ENCODE results near the gene CBFA2T2.
"Not testable (repeated sequence)": the region's sequence is repeated elsewhere in the genome, so short reads cannot be mapped to it uniquely, and the experiment has no call there.

Gene CBFA2T2

GRCh38 chr20:33472868-33473435, 16.9 kb upstream of the CBFA2T2 start:
- Histone ChIP-seq H3K27me3 (ENCODE audit: control insufficient read depth in 2 of 2, insufficient read depth in 2 of 2, low read length in 2 of 2) (no peaks in the 10 kb centered on the region), H3K9ac (ENCODE audit: low read depth in 1 of 2, low read length in 2 of 2) (no peak overlapping the region), H3K4me3 (ENCODE audit: low read length in 2 of 2) (no peak overlapping the region), H3K9me3 (ENCODE audit: control insufficient read depth in 2 of 2, low read length in 2 of 2) (no peaks in the 10 kb centered on the region), H3K4me1 (ENCODE audit: control insufficient read depth in 2 of 2, insufficient read depth in 2 of 2, low read length in 2 of 2) (peaks cover 9 to 27% of the 10 kb centered on the region in 2 donors), H3K27ac (ENCODE audit: low read depth in 2 of 2, low read length in 2 of 2) (no peak overlapping the region), H3K36me3 (ENCODE audit: control insufficient read depth in 2 of 2, insufficient read depth in 2 of 2, low read length in 2 of 2) (no peaks in the 10 kb centered on the region)

DNA sequence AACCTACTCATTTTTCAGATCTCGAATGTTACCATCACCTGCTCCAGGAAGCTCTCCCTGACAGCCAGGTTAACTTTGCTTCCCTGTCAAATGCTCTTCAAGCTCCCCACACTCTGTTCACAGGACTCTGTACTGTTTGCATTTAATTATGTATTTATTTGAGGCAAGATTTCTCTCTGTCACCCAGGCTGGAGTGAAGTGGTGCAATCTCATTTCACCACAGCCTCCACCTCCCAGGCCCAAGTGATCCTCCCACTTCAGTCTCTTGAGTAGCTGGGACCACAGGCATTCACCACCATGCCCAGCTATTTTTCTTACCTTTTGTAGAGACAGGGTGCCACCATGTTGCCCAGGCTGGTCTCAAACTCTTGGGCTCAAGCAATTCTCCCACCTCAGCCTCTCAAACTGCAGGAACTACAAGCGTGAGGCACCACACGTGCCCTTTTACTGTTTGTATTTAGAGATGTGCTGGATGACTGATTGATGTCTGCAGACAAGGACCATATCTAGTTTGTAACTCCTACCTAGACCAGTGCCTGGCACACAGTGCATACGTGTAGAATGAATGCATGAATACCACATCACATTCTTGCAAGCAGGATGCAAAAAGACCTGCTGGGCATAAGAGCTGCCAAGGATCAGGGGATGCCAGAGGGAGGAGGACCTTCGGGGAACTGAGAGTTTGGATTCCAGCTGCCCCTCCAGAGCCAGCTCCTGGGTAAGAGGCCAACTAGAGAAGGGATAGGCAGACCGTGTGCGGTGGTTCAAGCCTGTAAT, 15.6 kb upstream of the CBFA2T2 start:
- H3K27ac ChIP-seq (ENCODE audit: low read depth in 2 of 2, low read length in 2 of 2): peak overlapping the region; percentile 23 to 46
- peaks cover 9 to 30% of the 10 kb centered on the region in 2 donors for H3K4me1 ChIP-seq (ENCODE audit: control insufficient read depth in 2 of 2, insufficient read depth in 2 of 2, low read length in 2 of 2)
- no peaks in the 10 kb centered on the region for H3K36me3 ChIP-seq (ENCODE audit: control insufficient read depth in 2 of 2, insufficient read depth in 2 of 2, low read length in 2 of 2)
- H3K27me3 ChIP-seq (ENCODE audit: control insufficient read depth in 2 of 2, insufficient read depth in 2 of 2, low read length in 2 of 2): no peaks in the 10 kb centered on the region
- no peaks in the 10 kb centered on the region for H3K9me3 ChIP-seq (ENCODE audit: control insufficient read depth in 2 of 2, low read length in 2 of 2)
- no peak overlapping the region for H3K4me3 ChIP-seq (ENCODE audit: low read length in 2 of 2)
- H3K9ac ChIP-seq (ENCODE audit: low read depth in 1 of 2, low read length in 2 of 2): no peak overlapping the region

DNA sequence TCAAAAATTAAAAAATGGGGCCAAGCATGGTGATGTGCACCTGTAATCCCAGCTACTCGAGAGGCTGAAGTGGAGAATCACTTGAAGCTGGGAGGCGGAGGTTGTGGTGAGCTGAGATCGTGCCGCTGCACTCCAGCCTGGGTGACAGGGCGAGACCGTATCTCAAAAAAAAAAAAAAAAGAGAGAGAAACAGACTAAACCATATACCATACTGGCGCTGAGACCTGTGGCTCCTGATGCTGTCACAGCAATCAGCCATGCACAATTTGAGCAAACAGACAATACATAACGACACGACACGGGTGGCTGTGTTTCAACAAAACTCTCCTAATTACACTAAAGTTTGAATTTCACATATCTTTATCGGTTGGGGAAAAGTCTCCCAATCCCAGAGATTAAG, 14.9 kb upstream of the CBFA2T2 start:
- Histone ChIP-seq H3K4me1 (ENCODE audit: control insufficient read depth in 2 of 2, insufficient read depth in 2 of 2, low read length in 2 of 2) (peaks cover 10 to 30% of the 10 kb centered on the region in 2 donors), H3K9me3 (ENCODE audit: control insufficient read depth in 2 of 2, low read length in 2 of 2) (no peaks in the 10 kb centered on the region), H3K9ac (ENCODE audit: low read depth in 1 of 2, low read length in 2 of 2) (no peak overlapping the region), H3K4me3 (ENCODE audit: low read length in 2 of 2) (no peak overlapping the region), H3K36me3 (ENCODE audit: control insufficient read depth in 2 of 2, insufficient read depth in 2 of 2, low read length in 2 of 2) (no peaks in the 10 kb centered on the region), H3K27ac (ENCODE audit: low read depth in 2 of 2, low read length in 2 of 2) (no peak overlapping the region), H3K27me3 (ENCODE audit: control insufficient read depth in 2 of 2, insufficient read depth in 2 of 2, low read length in 2 of 2) (no peaks in the 10 kb centered on the region)

DNA sequence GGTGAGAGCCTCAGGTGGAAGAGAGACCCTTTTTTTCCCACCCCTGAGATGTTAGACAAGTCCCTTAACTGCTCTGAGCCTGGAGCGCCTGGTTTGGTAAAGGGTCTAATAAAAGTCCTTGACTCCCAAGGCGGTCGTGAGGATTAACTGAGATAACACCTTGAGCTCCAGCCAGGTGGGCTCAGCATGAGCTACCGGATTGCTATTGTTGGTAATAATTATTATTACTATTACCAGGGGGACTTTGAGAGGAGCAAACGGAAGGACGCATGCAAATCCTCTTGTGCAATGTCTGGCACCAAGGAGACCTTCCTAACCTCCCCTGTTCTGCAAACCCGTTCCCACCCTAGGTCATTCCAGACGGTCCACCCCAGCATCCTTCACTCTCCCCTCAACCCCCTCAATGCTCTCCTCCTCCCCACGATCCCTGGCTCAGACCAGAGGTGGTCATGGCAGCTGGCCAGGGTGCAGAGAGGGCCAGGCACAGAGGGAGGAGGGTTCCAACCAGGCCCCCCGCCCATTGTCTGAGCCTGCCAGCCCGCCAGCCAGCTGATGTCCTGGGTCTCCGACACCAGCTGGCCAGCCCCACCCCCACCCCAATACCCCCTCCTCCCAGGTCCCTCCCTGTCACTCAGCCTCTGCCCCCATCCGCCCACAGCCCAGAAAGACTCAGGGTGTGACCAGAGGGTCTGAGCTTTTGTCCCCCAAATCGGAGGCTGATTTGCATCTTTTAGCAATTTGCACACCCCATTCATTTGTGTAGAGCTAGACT, 14.3 kb upstream of the CBFA2T2 start:
- Histone ChIP-seq H3K4me1 (ENCODE audit: control insufficient read depth in 2 of 2, insufficient read depth in 2 of 2, low read length in 2 of 2) (peaks cover 11 to 30% of the 10 kb centered on the region in 2 donors), H3K27ac (ENCODE audit: low read depth in 2 of 2, low read length in 2 of 2) (no peak overlapping the region), H3K27me3 (ENCODE audit: control insufficient read depth in 2 of 2, insufficient read depth in 2 of 2, low read length in 2 of 2) (no peaks in the 10 kb centered on the region), H3K9me3 (ENCODE audit: control insufficient read depth in 2 of 2, low read length in 2 of 2) (no peaks in the 10 kb centered on the region), H3K4me3 (ENCODE audit: low read length in 2 of 2) (no peak overlapping the region), H3K36me3 (ENCODE audit: control insufficient read depth in 2 of 2, insufficient read depth in 2 of 2, low read length in 2 of 2) (no peaks in the 10 kb centered on the region), H3K9ac (ENCODE audit: low read depth in 1 of 2, low read length in 2 of 2) (no peak overlapping the region)

DNA sequence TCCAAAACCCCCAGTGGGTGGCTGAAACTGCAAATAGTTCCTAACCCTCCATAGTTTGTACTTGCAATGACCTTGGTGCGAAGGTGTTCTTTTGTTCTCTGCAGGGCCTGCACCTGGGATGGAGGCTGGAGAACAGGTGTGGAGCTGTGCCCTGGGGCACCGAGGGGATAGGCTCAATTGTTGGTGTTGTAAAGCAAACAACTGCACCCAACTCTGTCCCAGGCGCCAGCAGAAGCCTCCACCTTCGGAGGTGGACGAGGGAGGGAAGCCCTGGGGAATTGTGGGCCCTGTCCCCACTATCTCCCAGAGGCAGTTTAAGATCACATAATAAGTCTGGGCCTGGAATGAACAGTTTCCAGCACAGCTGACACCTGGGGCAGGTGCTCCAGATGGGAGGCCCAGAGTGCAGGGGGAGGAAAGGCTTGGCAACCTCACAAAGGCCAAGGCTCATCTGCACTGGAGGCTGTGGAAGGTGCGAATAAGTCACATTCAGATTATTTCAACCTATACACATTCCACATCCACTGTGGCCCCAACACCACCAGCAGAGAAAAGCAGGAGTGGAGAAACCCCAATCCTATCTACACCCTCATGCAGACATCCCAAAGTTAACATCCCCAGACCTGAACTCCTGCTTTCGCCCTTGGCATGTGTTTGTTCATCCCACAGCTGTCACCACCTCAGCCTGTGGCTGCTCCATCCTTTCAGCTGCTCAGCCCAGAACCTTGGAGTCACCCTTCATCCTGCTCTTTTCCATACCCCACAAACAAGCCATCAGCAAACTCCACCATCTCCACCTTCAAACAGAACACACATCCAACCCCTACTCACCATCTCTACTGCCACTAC, 12.3 kb upstream of the CBFA2T2 start:
- Histone ChIP-seq H3K9ac (ENCODE audit: low read depth in 1 of 2, low read length in 2 of 2) (peak overlapping the region in 1 of 2 donors; percentile 47), H3K36me3 (ENCODE audit: control insufficient read depth in 2 of 2, insufficient read depth in 2 of 2, low read length in 2 of 2) (no peaks in the 10 kb centered on the region), H3K27ac (ENCODE audit: low read depth in 2 of 2, low read length in 2 of 2) (peak overlapping the region; percentile 59 to 79), H3K4me1 (ENCODE audit: control insufficient read depth in 2 of 2, insufficient read depth in 2 of 2, low read length in 2 of 2) (peaks cover 11 to 30% of the 10 kb centered on the region in 2 donors), H3K9me3 (ENCODE audit: control insufficient read depth in 2 of 2, low read length in 2 of 2) (no peaks in the 10 kb centered on the region), H3K4me3 (ENCODE audit: low read length in 2 of 2) (no peak overlapping the region), H3K27me3 (ENCODE audit: control insufficient read depth in 2 of 2, insufficient read depth in 2 of 2, low read length in 2 of 2) (no peaks in the 10 kb centered on the region)

DNA sequence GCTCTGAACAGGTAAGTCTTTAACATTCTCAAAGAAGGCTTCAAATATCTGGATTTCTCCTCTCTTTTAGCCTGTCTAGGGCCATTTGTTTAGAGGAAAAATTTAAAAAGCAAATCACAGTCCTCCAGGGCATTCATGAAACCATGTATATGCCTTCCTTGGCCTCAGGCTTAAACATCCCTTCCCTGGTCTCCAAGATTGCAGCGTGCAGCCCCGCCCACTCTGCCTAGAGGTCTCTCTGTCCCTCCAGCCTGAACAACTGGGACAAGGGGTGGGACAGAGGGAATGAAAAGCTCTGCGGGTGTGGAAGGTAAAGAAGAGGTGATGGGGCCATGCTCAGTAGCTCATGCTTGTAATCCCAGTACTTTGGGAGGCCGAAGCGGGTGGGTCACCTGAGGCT, 9.8 kb upstream of the CBFA2T2 start:
- Histone ChIP-seq H3K9ac (ENCODE audit: low read depth in 1 of 2, low read length in 2 of 2) (no peak overlapping the region), H3K4me1 (ENCODE audit: control insufficient read depth in 2 of 2, insufficient read depth in 2 of 2, low read length in 2 of 2) (peaks cover 11 to 21% of the 10 kb centered on the region in 2 donors), H3K36me3 (ENCODE audit: control insufficient read depth in 2 of 2, insufficient read depth in 2 of 2, low read length in 2 of 2) (no peaks in the 10 kb centered on the region), H3K27me3 (ENCODE audit: control insufficient read depth in 2 of 2, insufficient read depth in 2 of 2, low read length in 2 of 2) (no peaks in the 10 kb centered on the region), H3K4me3 (ENCODE audit: low read length in 2 of 2) (no peak overlapping the region), H3K9me3 (ENCODE audit: control insufficient read depth in 2 of 2, low read length in 2 of 2) (no peaks in the 10 kb centered on the region), H3K27ac (ENCODE audit: low read depth in 2 of 2, low read length in 2 of 2) (peak overlapping the region in 1 of 2 donors; percentile 21)

- no peaks in the 10 kb centered on the region for H3K27me3 ChIP-seq (ENCODE audit: control insufficient read depth in 2 of 2, insufficient read depth in 2 of 2, low read length in 2 of 2)
- H3K9me3 ChIP-seq (ENCODE audit: control insufficient read depth in 2 of 2, low read length in 2 of 2): no peaks in the 10 kb centered on the region
- H3K27ac ChIP-seq (ENCODE audit: low read depth in 2 of 2, low read length in 2 of 2): peak overlapping the region in 1 of 2 donors; percentile 18
- H3K36me3 ChIP-seq (ENCODE audit: control insufficient read depth in 2 of 2, insufficient read depth in 2 of 2, low read length in 2 of 2): no peaks in the 10 kb centered on the region
- peaks cover 5 to 12% of the 10 kb centered on the region in 2 donors for H3K4me1 ChIP-seq (ENCODE audit: control insufficient read depth in 2 of 2, insufficient read depth in 2 of 2, low read length in 2 of 2)
- H3K9ac ChIP-seq (ENCODE audit: low read depth in 1 of 2, low read length in 2 of 2): no peak overlapping the region
- H3K4me3 ChIP-seq (ENCODE audit: low read length in 2 of 2): no peak overlapping the region
These were observed 8.4 kb upstream of the CBFA2T2 start for GRCh38 chr20:33481431-33481941.

DNA sequence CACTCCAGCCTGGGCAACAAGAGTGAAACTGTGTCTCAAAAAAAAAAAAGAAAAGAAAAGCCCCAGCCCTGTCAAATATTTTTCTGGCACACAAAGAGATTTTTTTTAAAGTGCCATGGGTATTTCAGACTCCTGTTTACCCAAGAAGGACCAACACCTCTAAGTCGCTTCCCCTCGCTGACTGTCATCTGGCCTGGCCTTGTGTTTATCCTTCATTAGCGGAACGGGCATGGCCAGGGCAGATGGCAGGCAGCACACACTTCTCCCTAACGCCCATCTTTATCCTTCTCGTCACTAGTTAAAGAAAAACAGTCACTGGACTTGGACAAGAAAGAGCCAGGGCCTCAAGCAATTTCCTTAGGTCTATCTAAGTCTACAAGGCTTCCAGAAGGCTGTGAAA, 7.3 kb upstream of the CBFA2T2 start:
- H3K4me1 ChIP-seq (ENCODE audit: control insufficient read depth in 2 of 2, insufficient read depth in 2 of 2, low read length in 2 of 2): peaks cover 5 to 7% of the 10 kb centered on the region in 2 donors
- no peaks in the 10 kb centered on the region for H3K9me3 ChIP-seq (ENCODE audit: control insufficient read depth in 2 of 2, low read length in 2 of 2)
- H3K27ac ChIP-seq (ENCODE audit: low read depth in 2 of 2, low read length in 2 of 2): peak overlapping the region; percentile 32 to 45
- no peak overlapping the region for H3K9ac ChIP-seq (ENCODE audit: low read depth in 1 of 2, low read length in 2 of 2)
- no peaks in the 10 kb centered on the region for H3K36me3 ChIP-seq (ENCODE audit: control insufficient read depth in 2 of 2, insufficient read depth in 2 of 2, low read length in 2 of 2)
- no peak overlapping the region for H3K4me3 ChIP-seq (ENCODE audit: low read length in 2 of 2)
- H3K27me3 ChIP-seq (ENCODE audit: control insufficient read depth in 2 of 2, insufficient read depth in 2 of 2, low read length in 2 of 2): no peaks in the 10 kb centered on the region

DNA sequence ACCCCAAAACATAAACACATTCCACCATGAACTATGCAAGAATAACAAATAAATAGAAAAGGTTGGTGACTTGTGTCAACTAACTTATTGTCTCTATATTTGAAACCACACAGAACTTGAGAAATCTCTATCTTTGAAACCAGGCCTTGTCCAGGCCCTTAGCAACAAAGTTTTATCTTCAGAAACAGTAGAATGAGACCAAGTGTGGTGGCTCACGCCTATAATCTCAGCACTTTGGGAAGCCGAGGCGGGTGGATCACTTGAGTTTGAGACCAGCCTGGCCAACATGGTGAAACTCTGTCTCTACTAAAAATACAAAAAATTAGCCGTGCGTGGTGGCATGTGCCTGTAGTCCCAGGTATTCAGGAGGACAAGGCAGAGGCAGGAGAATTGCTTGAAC, 6.7 kb upstream of the CBFA2T2 start:
- H3K9ac ChIP-seq (ENCODE audit: low read depth in 1 of 2, low read length in 2 of 2); H3K36me3 ChIP-seq (ENCODE audit: control insufficient read depth in 2 of 2, insufficient read depth in 2 of 2, low read length in 2 of 2); H3K4me1 ChIP-seq (ENCODE audit: control insufficient read depth in 2 of 2, insufficient read depth in 2 of 2, low read length in 2 of 2); H3K9me3 ChIP-seq (ENCODE audit: control insufficient read depth in 2 of 2, low read length in 2 of 2); H3K4me3 ChIP-seq (ENCODE audit: low read length in 2 of 2); H3K27me3 ChIP-seq (ENCODE audit: control insufficient read depth in 2 of 2, insufficient read depth in 2 of 2, low read length in 2 of 2): not testable (repeated sequence)
- peak overlapping the region; percentile 32 to 45 for H3K27ac ChIP-seq (ENCODE audit: low read depth in 2 of 2, low read length in 2 of 2)

Measured in mucosa of rectum (tissue), 2 donors.